Fibroblast of lung (primary cell): ENCODE data around the gene CLIC5. TPM values are rescaled to one million over a fixed set of nuclear protein-coding genes. Genes with fewer than 3 reads are reported as not detected.

Source experiments
- DNase-seq, 2 donors: peaks; one replicate each; pipeline versions ENCODE4 v3.0.0 to v3.0.0-alpha.2; 2010; ENCODE audit warnings: low read depth in 2 of 2
- H2AFZ ChIP-seq: 2 replicates; pipeline ENCODE4 v1.5.1; 2012; ENCODE audit warnings: low read length, control low read depth, inconsistent platforms
- H3K27ac ChIP-seq: 2 replicates; pipeline ENCODE4 v1.5.1; 2011; ENCODE audit warnings: low read length, control low read depth; ENCODE audit not compliant: insufficient read depth
- H3K27me3 ChIP-seq: 2 replicates; pipeline ENCODE4 v1.5.1; 2011; ENCODE audit warnings: mild to moderate bottlenecking, low read length; ENCODE audit not compliant: control insufficient read depth, insufficient read depth
- H3K36me3 ChIP-seq: 2 replicates; pipeline ENCODE4 v1.5.1; 2011; ENCODE audit warnings: low read length; ENCODE audit not compliant: control insufficient read depth, insufficient read depth
- H3K4me1 ChIP-seq: 2 replicates; pipeline ENCODE4 v1.5.1; 2011; ENCODE audit warnings: low read length; ENCODE audit not compliant: control insufficient read depth, insufficient read depth; ENCODE audit errors: extremely low read depth
- H3K4me2 ChIP-seq: 2 replicates; pipeline ENCODE4 v1.5.1; 2011; ENCODE audit warnings: low read length, control low read depth; ENCODE audit not compliant: insufficient read depth; ENCODE audit errors: extremely low read depth
- H3K4me3 ChIP-seq, 4 experiments: fragments of 200-600 bp in 1 of 4; sonication (generic) in 1 of 4; replicated peaks in 1 of 4; 2 replicates each; pipeline ENCODE4 v1.5.1; 2011 to 2016; ENCODE audit warnings: low read length in 4 of 4, low read depth in 3 of 4, mild to moderate bottlenecking in 3 of 4, control low read depth in 2 of 4, inconsistent platforms in 1 of 4, mixed read lengths in 1 of 4; ENCODE audit not compliant: insufficient read depth in 1 of 4; ENCODE audit errors: control extremely low read depth in 1 of 4
- H3K79me2 ChIP-seq: 2 replicates; pipeline ENCODE4 v1.5.1; 2012; ENCODE audit warnings: mild to moderate bottlenecking, low read length, inconsistent platforms; ENCODE audit not compliant: control insufficient read depth, insufficient read depth
- H3K9ac ChIP-seq: 2 replicates; pipeline ENCODE4 v1.5.1; 2011; ENCODE audit warnings: mild to moderate bottlenecking, low read length, control low read depth; ENCODE audit not compliant: insufficient read depth
- H3K9me3 ChIP-seq: 2 replicates; pipeline ENCODE4 v1.5.1; 2012; ENCODE audit warnings: low read depth, low read length; ENCODE audit not compliant: control insufficient read depth, insufficient read depth
- H4K20me1 ChIP-seq: 2 replicates; pipeline ENCODE4 v1.5.1; 2011; ENCODE audit warnings: low read length; ENCODE audit not compliant: control insufficient read depth, insufficient read depth; ENCODE audit errors: extremely low read depth
- CTCF ChIP-seq, 2 donors: IDR thresholded peaks in 1 of 2; conservative IDR thresholded peaks in 1 of 2; 1 replicate in 1 of 2; 2 replicates in 1 of 2; pipeline ENCODE4 v1.5.1; 2011 to 2012; ENCODE audit warnings: low read length in 2 of 2, control low read depth in 1 of 2, inconsistent platforms in 1 of 2, low read depth in 1 of 2, mild to moderate bottlenecking in 1 of 2
- EZH2 ChIP-seq: IDR thresholded peaks from 2 replicates; pipeline ENCODE4 v1.5.1; 2012; ENCODE audit warnings: low read length, control low read depth, mild to moderate bottlenecking; ENCODE audit errors: missing control alignments
- polyA plus RNA-seq, 2 donors: library from polyadenylated mRNA; depleted of rRNA in 1 of 2; stranded (reverse) in 1 of 2; unstranded in 1 of 2; fragments of >200 nt; gene quantifications; 2 replicates each; pipeline ENCODE4 v1.2.1, GENCODE V29; 2011 to 2012; ENCODE audit warnings: missing spikeins in 1 of 2
- total RNA-seq: library from RNA; depleted of rRNA; stranded (reverse); fragments of >200 nt; gene quantifications from 2 replicates; pipeline ENCODE4 v1.2.1, GENCODE V29; 2014

CLIC5 gene
- total and polyA plus RNA-seq, 2 donors (not counting 1 experiment from before 2014, with no cell fraction given): 0.03 TPM; not detected in 1

GRCh38 chr6:45882671-45883070, 133.0 kb downstream of the CLIC5 start:
- Histone ChIP-seq H3K36me3 (no peaks in the 10 kb centered on the region), H3K27me3 (no peaks in the 10 kb centered on the region), H3K4me3 (no peak overlapping the region), H3K9me3 (no peaks in the 10 kb centered on the region), H3K9ac (no peak overlapping the region), H3K4me1 (no peaks in the 10 kb centered on the region), H3K79me2 (no peaks in the 10 kb centered on the region), H3K27ac (no peak overlapping the region), H4K20me1 (no peaks in the 10 kb centered on the region), H3K4me2 (no peak overlapping the region), H2AFZ (no peak overlapping the region)
- DNase-seq: no peak
- TF ChIP-seq EZH2 (no peak), CTCF (conservative IDR thresholded peaks at IDR 0.05 in 1 of 2, IDR thresholded peaks at IDR 0.05 in 1 of 2; ENCODE audit: low read depth in 1 of 2, low read length in 2 of 2) (no peak)

- no peak overlapping the region for H3K9ac ChIP-seq
- H4K20me1 ChIP-seq: no peaks in the 10 kb centered on the region
- H3K27ac ChIP-seq: no peak overlapping the region
- peak in 1 of 2 donors; percentile 5 for DNase-seq
- no peak overlapping the region for H2AFZ ChIP-seq
- no peaks in the 10 kb centered on the region for H3K4me1 ChIP-seq
- no peaks in the 10 kb centered on the region for H3K36me3 ChIP-seq
- no peaks in the 10 kb centered on the region for H3K9me3 ChIP-seq
- H3K27me3 ChIP-seq: no peaks in the 10 kb centered on the region
- no peak overlapping the region for H3K4me3 ChIP-seq
- H3K79me2 ChIP-seq: no peaks in the 10 kb centered on the region
- no peak overlapping the region for H3K4me2 ChIP-seq
- TF ChIP-seq CTCF (conservative IDR thresholded peaks at IDR 0.05 in 1 of 2, IDR thresholded peaks at IDR 0.05 in 1 of 2; ENCODE audit: low read depth in 1 of 2, low read length in 2 of 2) (no peak), EZH2 (no peak)
These were observed 133.8 kb downstream of the CLIC5 start for GRCh38 chr6:45881705-45882467.

GRCh38 chr6:45880676-45881075, 135.0 kb downstream of the CLIC5 start:
- no peak overlapping the region for H2AFZ ChIP-seq
- no peaks in the 10 kb centered on the region for H4K20me1 ChIP-seq
- H3K4me3 ChIP-seq: no peak overlapping the region
- no peak overlapping the region for H3K27ac ChIP-seq
- no peak for TF ChIP-seq EZH2
- TF ChIP-seq CTCF (conservative IDR thresholded peaks at IDR 0.05 in 1 of 2, IDR thresholded peaks at IDR 0.05 in 1 of 2; ENCODE audit: low read depth in 1 of 2, low read length in 2 of 2): no peak
- no peaks in the 10 kb centered on the region for H3K79me2 ChIP-seq
- no peaks in the 10 kb centered on the region for H3K36me3 ChIP-seq
- no peaks in the 10 kb centered on the region for H3K9me3 ChIP-seq
- H3K9ac ChIP-seq: no peak overlapping the region
- H3K27me3 ChIP-seq: no peaks in the 10 kb centered on the region
- no peak for DNase-seq
- no peaks in the 10 kb centered on the region for H3K4me1 ChIP-seq
- no peak overlapping the region for H3K4me2 ChIP-seq
